Measurements from ENCODE around the gene PTPRN2. TPM values are rescaled to one million over a fixed set of nuclear protein-coding genes. Genes with fewer than 3 reads are reported as not detected.
A peak's percentile ranks its signal among the peaks of the same experiment; 100 is the strongest.

PTPRN2 gene
- total RNA-seq, 1 experiment from 2014 or later: 1.7 TPM

GRCh38 chr7:158240801-158241200 lies 346.8 kb downstream of the PTPRN2 start:
- Histone ChIP-seq H3K4me3 (ENCODE audit: low read length) (no peak overlapping the region), H3K4me2 (ENCODE audit: low read depth, low read length, poor library complexity, severe bottlenecking) (no peak overlapping the region), H4K20me1 (ENCODE audit: insufficient read depth, low read depth, low read length) (no peaks in the 10 kb centered on the region), H2AFZ (ENCODE audit: low read length) (no peak overlapping the region), H3K9me3 (ENCODE audit: low read length) (no peaks in the 10 kb centered on the region), H3K9me2 (replicated peaks; ENCODE audit: insufficient read depth, low read length) (no peaks in the 10 kb centered on the region), H3K27me3 (ENCODE audit: low read length) (no peaks in the 10 kb centered on the region), H3K36me3 (ENCODE audit: insufficient read depth, low read length) (no peaks in the 10 kb centered on the region), H3K79me2 (ENCODE audit: low read length) (no peaks in the 10 kb centered on the region), H3K27ac (ENCODE audit: low read length) (no peak overlapping the region), H3K4me1 (ENCODE audit: low read length) (no peaks in the 10 kb centered on the region), H3K9ac (ENCODE audit: low read length) (no peak overlapping the region)
- DNase-seq: no peak

DNA sequence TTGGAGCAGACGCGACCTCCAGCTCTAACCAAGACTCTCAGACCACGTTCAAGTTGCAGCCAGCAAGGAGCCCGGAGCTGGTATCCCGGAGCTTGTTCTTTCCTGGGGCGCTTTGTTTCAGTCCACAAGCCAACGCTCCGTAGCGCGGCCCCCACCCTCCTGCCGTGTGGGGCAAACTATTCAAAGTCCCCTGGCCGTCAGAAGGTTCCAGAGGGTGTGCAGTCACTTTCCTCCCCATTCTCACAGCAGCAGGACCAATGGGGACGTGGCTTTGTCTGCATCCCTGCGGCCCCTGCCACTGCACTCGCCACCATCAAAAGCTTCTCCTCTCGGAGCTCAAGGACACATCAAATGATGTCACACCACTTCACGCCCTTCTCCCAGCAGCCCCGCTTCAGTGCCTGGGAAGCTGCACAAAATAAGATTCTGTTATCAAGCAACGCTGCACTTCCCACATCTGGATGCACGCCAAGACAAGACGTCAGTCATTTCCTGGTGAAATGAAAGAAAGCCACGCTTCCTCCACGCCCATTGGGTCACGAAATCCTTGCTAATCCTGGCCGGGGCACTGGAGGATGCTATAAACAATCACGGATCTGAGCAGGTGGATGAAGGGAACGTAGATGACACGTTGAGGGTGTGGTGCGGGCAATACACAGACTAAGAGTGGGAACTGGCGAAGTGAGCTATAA lies 348.2 kb downstream of the PTPRN2 start:
- no peaks in the 10 kb centered on the region for H3K36me3 ChIP-seq (ENCODE audit: insufficient read depth, low read length)
- no peak overlapping the region for H2AFZ ChIP-seq (ENCODE audit: low read length)
- no peak overlapping the region for H3K4me2 ChIP-seq (ENCODE audit: low read depth, low read length, poor library complexity, severe bottlenecking)
- H3K79me2 ChIP-seq (ENCODE audit: low read length): no peaks in the 10 kb centered on the region
- no peak overlapping the region for H3K9ac ChIP-seq (ENCODE audit: low read length)
- DNase-seq: no peak
- no peaks in the 10 kb centered on the region for H3K9me3 ChIP-seq (ENCODE audit: low read length)
- no peaks in the 10 kb centered on the region for H3K9me2 ChIP-seq (replicated peaks; ENCODE audit: insufficient read depth, low read length)
- no peaks in the 10 kb centered on the region for H3K27me3 ChIP-seq (ENCODE audit: low read length)
- H3K4me3 ChIP-seq (ENCODE audit: low read length): no peak overlapping the region
- H3K27ac ChIP-seq (ENCODE audit: low read length): no peak overlapping the region
- H4K20me1 ChIP-seq (ENCODE audit: insufficient read depth, low read depth, low read length): no peaks in the 10 kb centered on the region
- H3K4me1 ChIP-seq (ENCODE audit: low read length): no peaks in the 10 kb centered on the region

GRCh38 chr7:158238616-158239289 lies 348.9 kb downstream of the PTPRN2 start:
- Histone ChIP-seq H3K4me3 (ENCODE audit: low read length) (no peak overlapping the region), H3K9me3 (ENCODE audit: low read length) (no peaks in the 10 kb centered on the region), H2AFZ (ENCODE audit: low read length) (no peak overlapping the region), H4K20me1 (ENCODE audit: insufficient read depth, low read depth, low read length) (no peaks in the 10 kb centered on the region), H3K27me3 (ENCODE audit: low read length) (no peaks in the 10 kb centered on the region), H3K36me3 (ENCODE audit: insufficient read depth, low read length) (no peaks in the 10 kb centered on the region), H3K9ac (ENCODE audit: low read length) (no peak overlapping the region), H3K9me2 (replicated peaks; ENCODE audit: insufficient read depth, low read length) (no peaks in the 10 kb centered on the region), H3K4me1 (ENCODE audit: low read length) (no peaks in the 10 kb centered on the region), H3K79me2 (ENCODE audit: low read length) (no peaks in the 10 kb centered on the region), H3K27ac (ENCODE audit: low read length) (no peak overlapping the region), H3K4me2 (ENCODE audit: low read depth, low read length, poor library complexity, severe bottlenecking) (no peak overlapping the region)
- no peak for DNase-seq

DNA sequence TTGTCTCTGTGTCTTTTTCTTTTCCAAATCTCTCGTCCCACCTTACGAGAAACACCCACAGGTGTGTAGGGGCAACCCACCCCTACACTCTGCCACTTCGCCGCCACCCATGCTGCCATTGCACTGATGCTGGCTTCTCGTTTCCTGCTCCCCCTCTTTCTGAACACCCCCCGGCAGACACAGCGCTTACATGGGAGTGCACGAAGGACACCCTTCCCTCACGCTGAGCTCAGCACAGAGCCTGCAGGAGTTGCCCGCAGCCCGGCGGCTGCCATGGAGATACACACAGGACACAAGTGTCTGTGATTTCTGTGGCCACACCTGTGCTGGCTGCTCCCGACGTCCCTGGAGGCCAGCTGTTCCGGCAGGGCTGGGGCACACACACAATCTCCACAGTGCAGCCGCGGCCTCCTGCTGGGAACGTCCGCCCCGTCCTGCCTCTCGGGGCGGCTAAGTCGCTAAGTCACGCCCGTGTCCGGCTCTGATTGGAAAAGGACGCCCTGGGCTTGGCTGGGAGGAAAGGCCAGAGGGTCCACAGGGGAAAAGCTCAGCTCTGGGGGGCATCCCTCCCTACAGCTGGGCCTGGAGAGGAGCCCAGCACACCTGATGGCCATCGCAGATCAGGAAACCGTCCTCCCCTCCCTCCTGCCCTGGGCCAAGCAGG lies 349.8 kb downstream of the PTPRN2 start:
- Histone ChIP-seq H3K9me2 (replicated peaks; ENCODE audit: insufficient read depth, low read length) (no peaks in the 10 kb centered on the region), H2AFZ (ENCODE audit: low read length) (no peak overlapping the region), H3K27ac (ENCODE audit: low read length) (no peak overlapping the region), H3K4me1 (ENCODE audit: low read length) (no peaks in the 10 kb centered on the region), H3K4me3 (ENCODE audit: low read length) (no peak overlapping the region), H3K27me3 (ENCODE audit: low read length) (no peaks in the 10 kb centered on the region), H4K20me1 (ENCODE audit: insufficient read depth, low read depth, low read length) (no peaks in the 10 kb centered on the region), H3K36me3 (ENCODE audit: insufficient read depth, low read length) (no peaks in the 10 kb centered on the region), H3K4me2 (ENCODE audit: low read depth, low read length, poor library complexity, severe bottlenecking) (no peak overlapping the region), H3K9ac (ENCODE audit: low read length) (no peak overlapping the region), H3K79me2 (ENCODE audit: low read length) (no peaks in the 10 kb centered on the region), H3K9me3 (ENCODE audit: low read length) (no peaks in the 10 kb centered on the region)
- no peak for DNase-seq

- Histone ChIP-seq H3K9me3 (ENCODE audit: low read length) (no peaks in the 10 kb centered on the region), H3K4me1 (ENCODE audit: low read length) (no peaks in the 10 kb centered on the region), H3K79me2 (ENCODE audit: low read length) (no peaks in the 10 kb centered on the region), H3K27ac (ENCODE audit: low read length) (no peak overlapping the region), H3K27me3 (ENCODE audit: low read length) (no peaks in the 10 kb centered on the region), H3K9ac (ENCODE audit: low read length) (no peak overlapping the region), H3K36me3 (ENCODE audit: insufficient read depth, low read length) (no peaks in the 10 kb centered on the region), H3K9me2 (replicated peaks; ENCODE audit: insufficient read depth, low read length) (no peaks in the 10 kb centered on the region), H3K4me3 (ENCODE audit: low read length) (no peak overlapping the region), H2AFZ (ENCODE audit: low read length) (no peak overlapping the region), H3K4me2 (ENCODE audit: low read depth, low read length, poor library complexity, severe bottlenecking) (no peak overlapping the region), H4K20me1 (ENCODE audit: insufficient read depth, low read depth, low read length) (no peaks in the 10 kb centered on the region)
- no peak for DNase-seq
Measured at GRCh38 chr7:158236400-158236799, 351.2 kb downstream of the PTPRN2 start.

DNA sequence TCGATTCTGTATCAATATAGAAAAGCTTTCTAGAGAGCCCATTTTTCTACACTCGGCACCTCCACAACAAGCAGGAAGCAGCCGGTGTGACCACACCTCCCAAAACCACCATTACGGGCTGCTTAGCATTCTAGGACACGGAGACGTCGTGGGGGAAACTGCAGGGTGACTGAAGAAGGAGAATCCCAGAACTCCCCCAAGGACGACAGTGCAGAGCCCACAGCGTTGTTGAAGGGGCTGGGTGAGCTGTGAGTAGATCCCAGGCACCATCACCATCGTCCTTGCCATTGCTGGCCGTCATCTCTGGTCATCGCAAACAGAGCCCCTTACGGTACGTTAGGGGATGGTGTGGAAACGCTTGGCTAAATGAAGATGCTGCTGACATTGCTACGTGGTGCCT lies 351.8 kb downstream of the PTPRN2 start:
- Histone ChIP-seq H3K9me3 (ENCODE audit: low read length) (no peaks in the 10 kb centered on the region), H3K27ac (ENCODE audit: low read length) (no peak overlapping the region), H2AFZ (ENCODE audit: low read length) (no peak overlapping the region), H3K4me1 (ENCODE audit: low read length) (no peaks in the 10 kb centered on the region), H3K4me3 (ENCODE audit: low read length) (no peak overlapping the region), H3K9ac (ENCODE audit: low read length) (no peak overlapping the region), H3K36me3 (ENCODE audit: insufficient read depth, low read length) (no peaks in the 10 kb centered on the region), H3K4me2 (ENCODE audit: low read depth, low read length, poor library complexity, severe bottlenecking) (no peak overlapping the region), H4K20me1 (ENCODE audit: insufficient read depth, low read depth, low read length) (no peaks in the 10 kb centered on the region), H3K9me2 (replicated peaks; ENCODE audit: insufficient read depth, low read length) (no peaks in the 10 kb centered on the region), H3K27me3 (ENCODE audit: low read length) (no peaks in the 10 kb centered on the region), H3K79me2 (ENCODE audit: low read length) (no peaks in the 10 kb centered on the region)
- DNase-seq: no peak

GRCh38 chr7:158229945-158230344 lies 357.7 kb downstream of the PTPRN2 start:
- DNase-seq: no peak
- Histone ChIP-seq H3K36me3 (ENCODE audit: insufficient read depth, low read length) (no peaks in the 10 kb centered on the region), H3K4me1 (ENCODE audit: low read length) (no peaks in the 10 kb centered on the region), H3K79me2 (ENCODE audit: low read length) (no peaks in the 10 kb centered on the region), H3K9me3 (ENCODE audit: low read length) (no peaks in the 10 kb centered on the region), H4K20me1 (ENCODE audit: insufficient read depth, low read depth, low read length) (no peaks in the 10 kb centered on the region), H3K9me2 (replicated peaks; ENCODE audit: insufficient read depth, low read length) (no peaks in the 10 kb centered on the region), H3K9ac (ENCODE audit: low read length) (no peak overlapping the region), H3K4me2 (ENCODE audit: low read depth, low read length, poor library complexity, severe bottlenecking) (no peak overlapping the region), H3K4me3 (ENCODE audit: low read length) (no peak overlapping the region), H3K27me3 (ENCODE audit: low read length) (0 out of 2 replicates have a peak, but pooled peaks cover 2% of the 10 kb centered on the region), H2AFZ (ENCODE audit: low read length) (no peak overlapping the region), H3K27ac (ENCODE audit: low read length) (no peak overlapping the region)

- H3K4me1 ChIP-seq (ENCODE audit: low read length): no peaks in the 10 kb centered on the region
- H3K27me3 ChIP-seq (ENCODE audit: low read length): 0 out of 2 replicates have a peak, but pooled peaks cover 2% of the 10 kb centered on the region
- H3K9me2 ChIP-seq (replicated peaks; ENCODE audit: insufficient read depth, low read length): no peaks in the 10 kb centered on the region
- H3K79me2 ChIP-seq (ENCODE audit: low read length): no peaks in the 10 kb centered on the region
- DNase-seq: peak; percentile 73
- H2AFZ ChIP-seq (ENCODE audit: low read length): no peak overlapping the region
- H3K9ac ChIP-seq (ENCODE audit: low read length): no peak overlapping the region
- no peak overlapping the region for H3K4me2 ChIP-seq (ENCODE audit: low read depth, low read length, poor library complexity, severe bottlenecking)
- no peak overlapping the region for H3K4me3 ChIP-seq (ENCODE audit: low read length)
- H3K9me3 ChIP-seq (ENCODE audit: low read length): no peaks in the 10 kb centered on the region
- no peak overlapping the region for H3K27ac ChIP-seq (ENCODE audit: low read length)
- H4K20me1 ChIP-seq (ENCODE audit: insufficient read depth, low read depth, low read length): no peaks in the 10 kb centered on the region
- no peaks in the 10 kb centered on the region for H3K36me3 ChIP-seq (ENCODE audit: insufficient read depth, low read length)
Measured at GRCh38 chr7:158228986-158229385, 358.6 kb downstream of the PTPRN2 start.
